ENCODE measurements around the gene LCOR. TPM values are rescaled to one million over a fixed set of nuclear protein-coding genes. Genes with fewer than 3 reads are reported as not detected.

LCOR gene
- 7.5 to 10.6 TPM (median 9.4 TPM) in 5 replicates for total RNA-seq (2022; extraction: Qiagen RNA extraction; ENCODE audit: low read depth)

GRCh38 chr10:96831867-96832720 is at the start of gene LCOR:
LCOR (plus strand) TSS chr10:96832298; CDS start chr10:96949058, 116,760 bp downstream.

Other genes with a start within 250 kb of the LCOR start
- 57.8 to 122 TPM (median 92.9 TPM) in 5 replicates for gene TM9SF3, start 245.3 kb upstream of the LCOR start, total RNA-seq (2022; extraction: Qiagen RNA extraction; ENCODE audit: low read depth)
- 0.62 to 0.92 TPM (median 0.71 TPM) in 5 replicates for gene PIK3AP1, start 111.8 kb upstream of the LCOR start, total RNA-seq (2022; extraction: Qiagen RNA extraction; ENCODE audit: low read depth)

All from A549 treated with DMSO at 1 μM for 4 hours (cell line).